HCT116 (cell line): ENCODE data around the gene ZNF594. TPM values are rescaled to one million over a fixed set of nuclear protein-coding genes. Genes with fewer than 3 reads are reported as not detected.

Experiments used
- ATAC-seq: fragments of 200-7000 bp; cut with Tn5 transposase; 2 replicates; pipeline ENCODE4 v1.9.1; 2020; ENCODE audit warnings: mild to moderate bottlenecking, moderate library complexity
- BruUV-seq: library from RNA; stranded (reverse); fragments of 400-500 nt; replicated peaks from 2 replicates; lab custom pipeline; 2021; lab: Mats Ljungman, UMichigan
- CTCF ChIA-PET: fragments of 300-600 bp; sonication (Branson Sonifier 250); formaldehyde crosslinking; loops from one replicate; lab custom pipeline; 2021; ENCODE audit warnings: antibody characterized with exemption; lab: Charles Lee
- POLR2A ChIA-PET: fragments of 300-600, 350-600 bp; sonication (Branson Sonifier 250); formaldehyde crosslinking; loops from one replicate; lab custom pipeline; 2021; ENCODE audit warnings: antibody characterized with exemption; lab: Charles Lee
- RAD21 ChIA-PET, 2 experiments: fragments of 300-600 bp; sonication (Branson Sonifier 250); formaldehyde crosslinking; loops; one replicate each; lab custom pipeline; 2023; ENCODE audit warnings: low total read pairs in 2 of 2; ENCODE audit not compliant: uncharacterized antibody in 2 of 2, unreplicated experiment in 2 of 2, low non-redundant PET in 1 of 2; lab: Charles Lee
- DNase-seq: peaks from one replicate; pipeline ENCODE4 v3.0.0-alpha.2; 2010; ENCODE audit warnings: low read depth, low spot score
- H2AFZ ChIP-seq: fragments of 200-600 bp; shearing (Covaris generic), sonication (generic); 2 replicates; pipeline ENCODE4 v1.6.1; 2017; ENCODE audit warnings: low read depth, mixed run types, mixed read lengths, antibody characterized with exemption, low read length; ENCODE audit not compliant: poor library complexity, severe bottlenecking
- H3K27ac ChIP-seq: 2 replicates; pipeline ENCODE4 v1.5.1; 2012; ENCODE audit warnings: low read depth, low read length
- H3K27me3 ChIP-seq: fragments of 200-600 bp; sonication (generic); 2 replicates; pipeline ENCODE4 v1.6.1; 2016; ENCODE audit warnings: mixed run types, low read length, mixed read lengths; ENCODE audit not compliant: insufficient read depth
- H3K36me3 ChIP-seq, 2 experiments: fragments of 200-500 bp in 1 of 2; fragments of 200-600 bp in 1 of 2; sonication (Bioruptor generic) in 1 of 2; sonication (generic) in 1 of 2; 2 replicates each; pipeline versions ENCODE4 v1.5.1 to v1.6.1; 2014 to 2016; ENCODE audit warnings: low read length in 2 of 2, inconsistent platforms in 1 of 2, mixed read lengths in 1 of 2, mixed run types in 1 of 2; ENCODE audit not compliant: insufficient read depth in 2 of 2, control insufficient read depth in 1 of 2
- H3K4me1 ChIP-seq, 2 experiments: fragments of 200-600 bp in 1 of 2; sonication (generic) in 1 of 2; 2 replicates each; pipeline versions ENCODE4 v1.5.1 to v1.6.1; 2012 to 2017; ENCODE audit warnings: low read length in 2 of 2, inconsistent platforms in 1 of 2, mild to moderate bottlenecking in 1 of 2, mixed read lengths in 1 of 2, mixed run types in 1 of 2, moderate library complexity in 1 of 2; ENCODE audit not compliant: insufficient read depth in 2 of 2, control insufficient read depth in 1 of 2
- H3K4me2 ChIP-seq: fragments of 200-600 bp; sonication (generic); 2 replicates; pipeline ENCODE4 v1.6.1; 2017; ENCODE audit warnings: mixed run types, low read length, mixed read lengths
- H3K4me3 ChIP-seq, 2 experiments: fragments of 200-600 bp in 1 of 2; sonication (generic) in 1 of 2; replicated peaks in 1 of 2; 2 replicates each; pipeline ENCODE4 v1.5.1; 2011 to 2016; ENCODE audit warnings: low read length in 2 of 2, control low read depth in 1 of 2, low read depth in 1 of 2, mild to moderate bottlenecking in 1 of 2, mixed read lengths in 1 of 2, mixed run types in 1 of 2
- H3K79me2 ChIP-seq: fragments of 200-600 bp; sonication (generic); 2 replicates; pipeline ENCODE4 v1.6.1; 2017; ENCODE audit warnings: mild to moderate bottlenecking, mixed run types, low read length, moderate library complexity, mixed read lengths; ENCODE audit not compliant: insufficient read depth
- H3K9ac ChIP-seq: fragments of 200-600 bp; sonication (generic); 2 replicates; pipeline ENCODE4 v1.6.1; 2016; ENCODE audit warnings: low read length, mixed read lengths
- H3K9me2 ChIP-seq: fragments of 200-600 bp; sonication (generic), shearing (Covaris generic); 2 replicates; pipeline ENCODE4 v1.6.1; 2017; ENCODE audit warnings: mixed run types, mild to moderate bottlenecking, moderate library complexity; ENCODE audit not compliant: insufficient read depth
- H3K9me3 ChIP-seq, 2 experiments: fragments of 200-500 bp in 1 of 2; fragments of 200-600 bp in 1 of 2; sonication (Bioruptor generic) in 1 of 2; sonication (generic) in 1 of 2; 2 replicates each; pipeline ENCODE4 v1.6.1; 2014 to 2017; ENCODE audit warnings: low read length in 2 of 2, mixed read lengths in 2 of 2, inconsistent platforms in 1 of 2, low read depth in 1 of 2, mild to moderate bottlenecking in 1 of 2, mixed run types in 1 of 2, moderate library complexity in 1 of 2; ENCODE audit not compliant: control insufficient read depth in 1 of 2, insufficient read depth in 1 of 2
- H4K20me1 ChIP-seq: fragments of 200-600 bp; sonication (generic), shearing (Covaris generic); 2 replicates; pipeline ENCODE4 v1.6.1; 2017; ENCODE audit warnings: mixed run types, mild to moderate bottlenecking, moderate library complexity; ENCODE audit not compliant: insufficient read depth
- ATF3 ChIP-seq: IDR thresholded peaks from 2 replicates; pipeline ENCODE4 v1.6.1; 2012
- CBX3 ChIP-seq: IDR thresholded peaks from 2 replicates; pipeline ENCODE4 v1.6.1; 2012; ENCODE audit warnings: low read depth
- CEBPB ChIP-seq: IDR thresholded peaks from 2 replicates; pipeline ENCODE4 v1.6.1; 2012; ENCODE audit warnings: low read depth
- CTCF ChIP-seq, 3 experiments: fragments of 200-600 bp in 1 of 3; sonication (generic) in 1 of 3; IDR thresholded peaks in 2 of 3; conservative IDR thresholded peaks in 1 of 3; 2 replicates each; pipeline ENCODE4 v1.5.1; 2012 to 2017; ENCODE audit warnings: low read depth in 2 of 3, low read length in 2 of 3, antibody characterized with exemption in 1 of 3, borderline replicate concordance in 1 of 3, control low read depth in 1 of 3, mild to moderate bottlenecking in 1 of 3, mixed read lengths in 1 of 3, mixed run types in 1 of 3, moderate library complexity in 1 of 3; ENCODE audit not compliant: insufficient read depth in 1 of 3
- FOSL1 ChIP-seq: IDR thresholded peaks from 2 replicates; pipeline ENCODE4 v1.6.1; 2012; ENCODE audit warnings: low read depth
- RAD21 ChIP-seq: IDR thresholded peaks from 2 replicates; pipeline ENCODE4 v1.6.1; 2012; ENCODE audit warnings: low read depth, mild to moderate bottlenecking
- SP1 ChIP-seq: IDR thresholded peaks from 2 replicates; pipeline ENCODE4 v1.6.1; 2012; ENCODE audit warnings: low read depth
- SRF ChIP-seq: IDR thresholded peaks from 2 replicates; pipeline ENCODE4 v1.6.1; 2012; ENCODE audit warnings: low read depth
- ZNF274 ChIP-seq: fragments of 200-500 bp; sonication (Bioruptor generic); IDR thresholded peaks from 2 replicates; pipeline ENCODE4 v1.6.1; 2014; ENCODE audit warnings: mild to moderate bottlenecking, low read depth, low read length, inconsistent platforms
- intact Hi-C: fragments of 100-400 bp; cut with micrococcal nuclease; formaldehyde crosslinking; loops from 2 replicates; pipeline ENCODE4 v1.10.0; 2022
- total RNA-seq: library from RNA; stranded (reverse); gene quantifications from one replicate; pipeline ENCODE4 v1.2.1, GENCODE V29; 2021; ENCODE audit not compliant: unreplicated experiment

ZNF594 gene
- total RNA-seq, 1 experiment from 2014 or later, result 8.3 TPM

GRCh38 chr17:5194346-5194745 lies 2.7 kb upstream of the ZNF594 start:
- H3K9ac ChIP-seq, result no peak overlapping the region
- H3K9me2 ChIP-seq, result no peaks in the 10 kb centered on the region
- ATAC-seq (no peak), DNase-seq (no peak)
- no peak overlapping the region for H3K4me3 ChIP-seq
- peaks cover 21% of the 10 kb centered on the region for H3K79me2 ChIP-seq
- RAD21 ChIA-PET, result no interaction called here
- CTCF ChIA-PET, result no interaction called here
- no TSS peak for BruUV-seq
- H3K36me3 ChIP-seq, result 0 out of 4 replicates have a peak, but pooled peaks cover 0 to 2% of the 10 kb centered on the region in 2 experiments
- no peak overlapping the region for H2AFZ ChIP-seq
- peaks cover 0 to 17% of the 10 kb centered on the region in 2 experiments; a peak in 2 of 4 replicates for H3K4me1 ChIP-seq
- peaks cover 0 to 2% of the 10 kb centered on the region in 2 experiments; a peak in 2 of 4 replicates for H3K9me3 ChIP-seq
- H3K27ac ChIP-seq, result no peak overlapping the region
- POLR2A ChIA-PET, result no interaction called here
- intact Hi-C loops, result loop anchor here (10.0 kb wide), 2 partner anchors 80 to 240 kb away; partner anchors contain the start of genes C1QBP, USP6 and ZNF232
- H4K20me1 ChIP-seq, result no peaks in the 10 kb centered on the region
- H3K4me2 ChIP-seq, result no peak overlapping the region
- TF ChIP-seq SP1 (no peak), CTCF (IDR thresholded peaks at IDR 0.05 in 2 of 3, conservative IDR thresholded peaks at IDR 0.05 in 1 of 3; ENCODE audit: borderline replicate concordance in 1 of 3, insufficient read depth in 1 of 3, low read depth in 2 of 3, low read length in 2 of 3) (no peak), ZNF274 (no peak), ATF3 (no peak), CBX3 (no peak), FOSL1 (no peak), CEBPB (no peak), RAD21 (no peak)
- TF ChIP-seq, all 23 proteins: peak for 0
- no peaks in the 10 kb centered on the region for H3K27me3 ChIP-seq

- peaks cover 55 to 71% of the 10 kb centered on the region in 2 experiments; a peak in 3 of 4 replicates for H3K9me3 ChIP-seq
- CTCF ChIA-PET, result no interaction called here
Observed at GRCh38 chr17:5184288-5184687, 7.4 kb downstream of the ZNF594 start.

More at GRCh38 chr17:5184288-5184687, 7.4 kb downstream of the ZNF594 start:
- BruUV-seq, result no TSS peak
- Histone ChIP-seq H3K27ac (no peak overlapping the region), H3K27me3 (no peaks in the 10 kb centered on the region), H3K4me3 (no peak overlapping the region), H2AFZ (no peak overlapping the region), H4K20me1 (no peaks in the 10 kb centered on the region), H3K9ac (no peak overlapping the region), H3K4me2 (no peak overlapping the region), H3K4me1 (no peaks in the 10 kb centered on the region), H3K9me2 (no peaks in the 10 kb centered on the region), H3K36me3 (peaks cover 0 to 5% of the 10 kb centered on the region in 2 experiments; a peak in 1 of 4 replicates), H3K79me2 (peaks cover 1% of the 10 kb centered on the region; the same call in 1 of the 2 replicates)
- ChIA-PET RAD21 (no interaction called here), POLR2A (no interaction called here)
- no peak for DNase-seq
- no peak for ATAC-seq
- TF ChIP-seq CEBPB (no peak), SRF (no peak)
- intact Hi-C loops, result no loop called here
